K562 (cell line): Measurements from ENCODE around the gene OGFR. TPM values are rescaled to one million over a fixed set of nuclear protein-coding genes. Genes with fewer than 3 reads are reported as not detected.

Experiments used
- AFF1 ChIP-seq, 2 experiments: fragments of 450-650 bp; IDR thresholded peaks; 2 replicates each; pipeline ENCODE4 v1.6.1; 2018; ENCODE audit warnings: mild to moderate bottlenecking in 2 of 2, low read depth in 1 of 2; ENCODE audit not compliant: partially characterized antibody in 2 of 2
- ARHGAP35 ChIP-seq: fragments of 450-650 bp; IDR thresholded peaks from 2 replicates; pipeline ENCODE4 v1.6.1; 2018; ENCODE audit not compliant: partially characterized antibody
- BCL6 ChIP-seq: fragments of 250-450 bp; sonication (Bioruptor Pico); IDR thresholded peaks from 2 replicates; pipeline ENCODE4 v1.4.0; 2020
- BRCA1 ChIP-seq, 2 experiments: fragments of 450-650 bp in 1 of 2; sonication (generic) in 1 of 2; formaldehyde crosslinking in 1 of 2; IDR thresholded peaks; 2 replicates each; pipeline versions ENCODE4 v1.5.0 to v1.6.1; 2017 to 2020; ENCODE audit warnings: mild to moderate bottlenecking in 1 of 2, missing genetic modification reagents in 1 of 2
- BRD4 ChIP-seq: fragments of 200-600 bp; sonication (generic); IDR thresholded peaks from 2 replicates; pipeline ENCODE4 v1.6.1; 2017; ENCODE audit warnings: inconsistent platforms
- CHCHD3 ChIP-seq: fragments of 250-450 bp; sonication (Bioruptor Pico); IDR thresholded peaks from 2 replicates; pipeline ENCODE4 v2.1.2; 2022; ENCODE audit warnings: mild to moderate bottlenecking
- DLX4 ChIP-seq: fragments of 250-450 bp; sonication (Bioruptor Pico); IDR thresholded peaks from 2 replicates; pipeline ENCODE4 v1.6.1; 2021; ENCODE audit warnings: mild to moderate bottlenecking
- HBP1 ChIP-seq: fragments of 450-650 bp; formaldehyde crosslinking; IDR thresholded peaks from 2 replicates; pipeline ENCODE4 v1.4.0; 2022; ENCODE audit warnings: missing genetic modification characterization
- HNRNPH1 ChIP-seq: fragments of 200-400 bp; formaldehyde crosslinking; optimal IDR thresholded peaks from 2 replicates; pipeline ENCODE3; 2017; ENCODE audit warnings: low read depth, mild to moderate bottlenecking, low read length, moderate library complexity
- HNRNPUL1 ChIP-seq: fragments of 200-400 bp; formaldehyde crosslinking; IDR thresholded peaks from 2 replicates; pipeline ENCODE4 v1.6.1; 2017; ENCODE audit warnings: low read length
- ILK ChIP-seq: fragments of 450-650 bp; IDR thresholded peaks from 2 replicates; pipeline ENCODE4 v1.6.1; 2016; ENCODE audit warnings: missing genetic modification characterization, low read depth, mild to moderate bottlenecking, missing compliant biosample characterization, moderate library complexity, borderline replicate concordance
- MAFG ChIP-seq: fragments of 450-650 bp; conservative IDR thresholded peaks from 2 replicates; pipeline ENCODE4 v1.6.1; 2016; ENCODE audit warnings: missing genetic modification characterization, missing compliant biosample characterization
- MCM7 ChIP-seq, 2 experiments: fragments of 450-650 bp; IDR thresholded peaks; 2 replicates each; pipeline ENCODE4 v1.6.1; 2016 to 2018
- MTF1 ChIP-seq: fragments of 250-450 bp; sonication (Bioruptor Pico); IDR thresholded peaks from 2 replicates; pipeline ENCODE4 v1.9.0; 2021; ENCODE audit warnings: moderate library complexity, mild to moderate bottlenecking, inconsistent platforms, borderline replicate concordance
- NFXL1 ChIP-seq: fragments of 450-650 bp; formaldehyde crosslinking; IDR thresholded peaks from 2 replicates; pipeline ENCODE4 v1.4.0; 2021; ENCODE audit warnings: mild to moderate bottlenecking
- NR1H2 ChIP-seq: sonication (generic); formaldehyde crosslinking; IDR thresholded peaks from 2 replicates; pipeline ENCODE4 v1.4.0; 2020; ENCODE audit warnings: mild to moderate bottlenecking, missing genetic modification reagents
- RBBP5 ChIP-seq: fragments of 200-600 bp; sonication (generic); IDR thresholded peaks from 2 replicates; pipeline ENCODE4 v1.6.1; 2012; ENCODE audit warnings: borderline replicate concordance, mild to moderate bottlenecking, low read length, control low read depth, inconsistent platforms; ENCODE audit not compliant: insufficient read depth, poor library complexity, severe bottlenecking
- SP1 ChIP-seq: sonication (generic); formaldehyde crosslinking; IDR thresholded peaks from 2 replicates; pipeline ENCODE4 v1.8.1; 2022; ENCODE audit warnings: mild to moderate bottlenecking, missing genetic modification reagents
- U2AF1 ChIP-seq: fragments of 200-400 bp; formaldehyde crosslinking; optimal IDR thresholded peaks from 2 replicates; pipeline ENCODE3; 2017; ENCODE audit warnings: mild to moderate bottlenecking, low read depth, low read length, moderate library complexity
- ZNF143 ChIP-seq: sonication (generic); formaldehyde crosslinking; IDR thresholded peaks from 2 replicates; pipeline ENCODE4 v1.9.0; 2022; ENCODE audit warnings: mild to moderate bottlenecking, missing genetic modification reagents
- polyA plus RNA-seq, 8 experiments: library from polyadenylated mRNA; depleted of rRNA in 4 of 8; stranded (reverse) in 5 of 8; unstranded in 3 of 8; fragments of >200 nt; fragmentation: Nextera tagmentation in 2 of 8; fragmentation: Illumina TruSeq in 1 of 8; extraction: Ambion mirVana in 2 of 8; extraction: Trizol in 1 of 8; gene quantifications; 2 replicates each; pipeline versions ENCODE4 v1.2.1 to v1.2.3, GENCODE V29; 2011 to 2014; ENCODE audit warnings: inconsistent platforms in 1 of 8, missing spikeins in 1 of 8
- total RNA-seq, 7 experiments: library from RNA; depleted of rRNA in 6 of 7; stranded (reverse); fragments of >200 nt in 6 of 7; fragmentation: Illumina TruSeq in 2 of 7; extraction: Trizol in 2 of 7; gene quantifications; 2 replicates each; pipeline versions ENCODE4 v1.2.1 to v1.2.3, GENCODE V29; 2011 to 2021; ENCODE audit warnings: low replicate concordance in 1 of 7

The OGFR gene
- total and polyA plus RNA-seq, 9 of the 15 experiments (the other 6 are each of a cell fraction or from before 2014, with no cell fraction given): 0.39 to 56.3 (median 17.5) TPM

GRCh38 chr20:62794007-62794724 is 10.5 kb upstream of the OGFR start (continued):
- TF ChIP-seq AFF1 (IDR thresholded peaks at IDR 0.05; ENCODE audit: low read depth in 1 of 2, partially characterized antibody in 2 of 2) (no peak), ARHGAP35 (no peak), BRCA1 (IDR thresholded peaks at IDR 0.05) (no peak), BRCA1 (CRISPR knock-in tag; IDR thresholded peaks at IDR 0.05) (no peak), BRD4 (no peak), BCL6 (CRISPR knock-in tag) (no peak), U2AF1 (no peak), RBBP5 (no peak), SP1 (CRISPR knock-in tag) (peak; percentile 98), ILK (tag) (no peak), HNRNPH1 (no peak), MTF1 (no peak), HBP1 (CRISPR knock-in tag) (0 out of 2 replicates have a peak, but pooled peaks have one; percentile 37), DLX4 (CRISPR knock-in tag) (no peak), ZNF143 (no peak), CHCHD3 (0 out of 2 replicates have a peak, but pooled peaks have one; percentile 76), NFXL1 (CRISPR knock-in tag) (no peak), MCM7 (IDR thresholded peaks at IDR 0.05) (no peak), NR1H2 (CRISPR knock-in tag) (no peak), MAFG (tag) (no peak), HNRNPUL1 (no peak)
